ENCODE results near the gene DNAJC22. TPM values are rescaled to one million over a fixed set of nuclear protein-coding genes. Genes with fewer than 3 reads are reported as not detected.
A peak's percentile ranks its signal among the peaks of the same experiment; 100 is the strongest.

DNAJC22 gene
- total RNA-seq, 1 experiment from 2014 or later, result 27.7 TPM

- TF ChIP-seq CBX3 (IDR thresholded peaks at IDR 0.05; ENCODE audit: low read depth) (no peak), CEBPB (IDR thresholded peaks at IDR 0.05; ENCODE audit: low read depth) (no peak), SIN3A (IDR thresholded peaks at IDR 0.05; ENCODE audit: low read depth) (no peak), FOSL1 (IDR thresholded peaks at IDR 0.05; ENCODE audit: low read depth) (no peak), SP1 (IDR thresholded peaks at IDR 0.05; ENCODE audit: low read depth) (no peak), EZH2 (IDR thresholded peaks at IDR 0.05) (no peak)
These were observed 20.1 kb downstream of the DNAJC22 start (continued) for GRCh38 chr12:49366652-49367380.

GRCh38 chr12:49367381-49368239 is 20.9 kb downstream of the DNAJC22 start, which contains the start of gene SPATS2:
Gene SPATS2 (plus strand): TSS chr12:49367462. CDS start chr12:49461013, 93,551 bp downstream.
- peaks cover 38 to 52% of the 10 kb centered on the region in 2 experiments for H3K4me1 ChIP-seq (ENCODE audit: control insufficient read depth in 1 of 2, insufficient read depth in 2 of 2, low read length in 2 of 2)
- H3K9me3 ChIP-seq (ENCODE audit: control insufficient read depth in 1 of 2, insufficient read depth in 1 of 2, low read depth in 1 of 2, low read length in 2 of 2), result no peaks in the 10 kb centered on the region
- ChIA-PET POLR2A (interaction anchor here (0.5 to 1.9 kb wide), 21 partner anchors 8 to 541 kb away, joined by 3 to 16 read pairs (median 5); partner anchors contain the start of gene TROAP), CTCF (interaction anchor here (0.7 to 2.6 kb wide), 10 partner anchors 10 to 213 kb away, joined by 3 to 28 read pairs (median 7); no protein-coding TSS in a partner anchor), RAD21 (ENCODE audit: low non-redundant PET in 1 of 2, low total read pairs in 2 of 2, uncharacterized antibody in 2 of 2, unreplicated experiment in 2 of 2) (interaction anchor here (0.7 to 1.6 kb wide), 4 partner anchors 9 to 1401 kb away, joined by 3 read pairs; no protein-coding TSS in a partner anchor)
- H3K36me3 ChIP-seq (ENCODE audit: control insufficient read depth in 1 of 2, insufficient read depth in 2 of 2, low read length in 2 of 2), result no peaks in the 10 kb centered on the region
- peak within 1 kb of the TSS; percentile 71 for H3K4me2 ChIP-seq (ENCODE audit: low read length)
- peaks cover 5% of the 10 kb centered on the region; the same call in 1 of the 2 replicates for H4K20me1 ChIP-seq (ENCODE audit: insufficient read depth)
- H2AFZ ChIP-seq (ENCODE audit: low read depth, low read length, poor library complexity, severe bottlenecking), result no peak within 1 kb of the TSS
- ATAC-seq (peak; percentile 1), DNase-seq (ENCODE audit: low read depth, low spot score) (no peak)
- peaks cover 59% of the 10 kb centered on the region for H3K79me2 ChIP-seq (ENCODE audit: insufficient read depth, low read length)
- H3K4me3 ChIP-seq (replicated peaks in 1 of 2; ENCODE audit: low read depth in 1 of 2, low read length in 2 of 2), result peak within 1 kb of the TSS; percentile 65 to 71
- peak within 1 kb of the TSS; percentile 99 for H3K27ac ChIP-seq (ENCODE audit: low read depth, low read length)
- peak within 1 kb of the TSS; percentile 92 for H3K9ac ChIP-seq (ENCODE audit: low read length)
- TF ChIP-seq EGR1 (IDR thresholded peaks at IDR 0.05; ENCODE audit: low read depth) (peak; percentile 45; the same call in 1 of the 2 replicates), SP1 (IDR thresholded peaks at IDR 0.05; ENCODE audit: low read depth) (no peak), SIN3A (IDR thresholded peaks at IDR 0.05; ENCODE audit: low read depth) (peak; percentile 71), MAX (IDR thresholded peaks at IDR 0.05) (0 out of 2 replicates have a peak, but pooled peaks have one; percentile 29)
- TSS peak; percentile 49 for BruUV-seq (replicated peaks)
- no peaks in the 10 kb centered on the region for H3K9me2 ChIP-seq (ENCODE audit: insufficient read depth)
- intact Hi-C loops (cut with micrococcal nuclease), result loop anchor here (2.0 kb wide), 1 partner anchor 147 kb away; no protein-coding TSS in a partner anchor
- H3K27me3 ChIP-seq (ENCODE audit: insufficient read depth, low read length), result no peaks in the 10 kb centered on the region
